Cardiac muscle cell (in vitro differentiated cells and primary cell): ENCODE measurements around the gene TUBA1C. TPM values are rescaled to one million over a fixed set of nuclear protein-coding genes. Genes with fewer than 3 reads are reported as not detected.
A peak's percentile ranks its signal among the peaks of the same experiment; 100 is the strongest.

Experiments
- DNase-seq, 2 donors: peaks; one replicate each; pipeline versions ENCODE4 v3.0.0 to v3.0.0-alpha.2; 2010 to 2017; ENCODE audit warnings: low read depth in 1 of 2, low spot score in 1 of 2
- H3K27ac ChIP-seq: fragments of 200-600 bp; sonication (generic); 2 replicates; pipeline ENCODE4 v1.5.1; 2016
- H3K27me3 ChIP-seq: fragments of 200-600 bp; sonication (generic); 2 replicates; pipeline ENCODE4 v1.6.0; 2016; ENCODE audit warnings: control low read depth
- H3K36me3 ChIP-seq: fragments of 200-600 bp; sonication (generic); 2 replicates; pipeline ENCODE4 v1.5.1; 2016; ENCODE audit warnings: control low read depth
- H3K4me1 ChIP-seq: fragments of 200-600 bp; sonication (generic); 2 replicates; pipeline ENCODE4 v1.8.1; 2017; ENCODE audit warnings: low read depth, mild to moderate bottlenecking, mixed run types
- H3K4me3 ChIP-seq: fragments of 200-600 bp; sonication (generic); 2 replicates; pipeline ENCODE4 v1.5.1; 2016; ENCODE audit warnings: mild to moderate bottlenecking
- H3K9me3 ChIP-seq: fragments of 200-600 bp; sonication (generic); 2 replicates; pipeline ENCODE4 v1.5.1; 2017; ENCODE audit warnings: low read depth, mild to moderate bottlenecking, control low read depth
- CTCF ChIP-seq: IDR thresholded peaks from 2 replicates; pipeline ENCODE4 v1.5.1; 2012; ENCODE audit warnings: low read depth, mild to moderate bottlenecking, low read length
- polyA plus RNA-seq: library from polyadenylated mRNA; unstranded; fragments of >200 nt; fragmentation: Nextera tagmentation; extraction: Ambion mirVana; gene quantifications from 2 replicates; pipeline ENCODE4 v1.2.1, GENCODE V29; 2016
- total RNA-seq: library from RNA; depleted of rRNA; stranded (reverse); fragments of >200 nt; gene quantifications from 2 replicates; pipeline ENCODE4 v1.2.3, GENCODE V29; 2016

TUBA1C gene
- total and polyA plus RNA-seq, 2 experiments from 2014 or later: 49.1 to 151 TPM

GRCh38 chr12:49231878-49232655, 32.8 kb upstream of the TUBA1C start:
- Histone ChIP-seq H3K4me1 (peaks cover 39% of the 10 kb centered on the region), H3K27ac (peak overlapping the region; percentile 97), H3K4me3 (peak overlapping the region; percentile 7), H3K9me3 (no peaks in the 10 kb centered on the region), H3K27me3 (no peaks in the 10 kb centered on the region), H3K36me3 (no peaks in the 10 kb centered on the region)
- TF ChIP-seq CTCF: no peak
- peak; percentile 15 to 37 for DNase-seq

GRCh38 chr12:49232940-49233841, 31.7 kb upstream of the TUBA1C start:
- Histone ChIP-seq H3K27ac (peak overlapping the region; percentile 97), H3K27me3 (no peaks in the 10 kb centered on the region), H3K36me3 (no peaks in the 10 kb centered on the region), H3K4me3 (peak overlapping the region; percentile 7), H3K9me3 (no peaks in the 10 kb centered on the region), H3K4me1 (peaks cover 33% of the 10 kb centered on the region)
- peak; percentile 25 for TF ChIP-seq CTCF
- peak; percentile 59 to 92 for DNase-seq

GRCh38 chr12:49233842-49234526, 30.9 kb upstream of the TUBA1C start:
- no peak for DNase-seq
- Histone ChIP-seq H3K36me3 (no peaks in the 10 kb centered on the region), H3K4me1 (peaks cover 27% of the 10 kb centered on the region), H3K27me3 (no peaks in the 10 kb centered on the region), H3K9me3 (no peaks in the 10 kb centered on the region), H3K4me3 (no peak overlapping the region), H3K27ac (peak overlapping the region; percentile 97)
- TF ChIP-seq CTCF: no peak

- TF ChIP-seq CTCF: no peak
- H3K36me3 ChIP-seq: no peaks in the 10 kb centered on the region
- no peak for DNase-seq
- H3K4me1 ChIP-seq: peaks cover 26% of the 10 kb centered on the region
- no peak overlapping the region for H3K27ac ChIP-seq
- no peak overlapping the region for H3K4me3 ChIP-seq
- no peaks in the 10 kb centered on the region for H3K9me3 ChIP-seq
- no peaks in the 10 kb centered on the region for H3K27me3 ChIP-seq
Observed at GRCh38 chr12:49236423-49236822, 28.5 kb upstream of the TUBA1C start.

- H3K9me3 ChIP-seq: no peaks in the 10 kb centered on the region
- no peak for DNase-seq
- TF ChIP-seq CTCF: no peak
- no peaks in the 10 kb centered on the region for H3K36me3 ChIP-seq
- no peak overlapping the region for H3K4me3 ChIP-seq
- no peak overlapping the region for H3K27ac ChIP-seq
- H3K4me1 ChIP-seq: no peaks in the 10 kb centered on the region
- H3K27me3 ChIP-seq: no peaks in the 10 kb centered on the region
Observed at GRCh38 chr12:49243631-49244030, 21.3 kb upstream of the TUBA1C start.
